Sigmoid colon (tissue), 7 donors: ENCODE data around the gene YTHDF1. TPM values are rescaled to one million over a fixed set of nuclear protein-coding genes. Genes with fewer than 3 reads are reported as not detected.

Source experiments
- DNase-seq: peaks from one replicate; pipeline ENCODE4 v3.0.0-alpha.2; 2019
- H3K27ac ChIP-seq, 4 donors: fragments of 200-600 bp; sonication (generic); one replicate each; pipeline ENCODE4 v1.5.1; 2016 to 2019; ENCODE audit warnings: mild to moderate bottlenecking in 1 of 4
- H3K27me3 ChIP-seq, 3 donors: fragments of 200-600 bp; sonication (generic); one replicate each; pipeline ENCODE4 v1.5.1; 2019; ENCODE audit warnings: mild to moderate bottlenecking in 1 of 3
- H3K36me3 ChIP-seq, 4 donors: fragments of 200-600 bp; sonication (generic); one replicate each; pipeline ENCODE4 v1.5.1; 2016 to 2019
- H3K4me1 ChIP-seq, 4 donors: fragments of 200-600 bp; sonication (generic); one replicate each; pipeline ENCODE4 v1.5.1; 2017 to 2019
- H3K4me3 ChIP-seq, 4 donors: fragments of 200-600 bp; sonication (generic); one replicate each; pipeline ENCODE4 v1.5.1; 2017 to 2019; ENCODE audit warnings: mild to moderate bottlenecking in 2 of 4, moderate library complexity in 1 of 4
- H3K9me3 ChIP-seq, 4 donors: fragments of 200-600 bp in 3 of 4; sonication (generic) in 3 of 4; one replicate each; pipeline versions ENCODE4 v1.5.1 to v1.6.1; 2013 to 2019
- EP300 ChIP-seq, 4 donors: sonication (generic); formaldehyde crosslinking; IDR thresholded peaks; one replicate each; pipeline ENCODE4 v1.6.1; 2017; ENCODE audit warnings: antibody characterized with exemption in 4 of 4
- POLR2A ChIP-seq, 2 donors: fragments of 450-650 bp; IDR thresholded peaks; one replicate each; pipeline ENCODE4 v1.6.1; 2016; ENCODE audit warnings: antibody characterized with exemption in 2 of 2, mild to moderate bottlenecking in 2 of 2, moderate library complexity in 2 of 2
- POLR2AphosphoS5 ChIP-seq, 4 donors: sonication (generic); formaldehyde crosslinking; IDR thresholded peaks; one replicate each; pipeline ENCODE4 v1.6.1; 2017; ENCODE audit warnings: antibody characterized with exemption in 4 of 4
- WGBS, 2 donors: extraction: QIAGEN DNeasy Blood & Tissue Kit; methylation state at CpG; one replicate each; pipeline ENCODE4 v1.1.7; 2013; 5-methylcytosine and 5-hydroxymethylcytosine counted together
- intact Hi-C: fragments of 100-400 bp; cut with DNase I; formaldehyde crosslinking; loops from one replicate; pipeline ENCODE4 v1.15.1; 2023
- polyA plus RNA-seq, 3 donors: library from polyadenylated mRNA; stranded (reverse); fragments of 200-250 nt; gene quantifications; one replicate each; pipeline ENCODE4 v1.2.3, GENCODE V29; 2013
- total RNA-seq, 4 donors: library from RNA; depleted of rRNA; stranded (reverse); fragments of >200 nt; gene quantifications; one replicate each; pipeline ENCODE4 v1.1.0, GENCODE V29; 2016
- TF ChIP-seq, protein P1 (sequence below), 4 experiments: fragments of 450-650 bp in 3 of 4; fragments of 200-600 bp in 1 of 4; IDR thresholded peaks; one replicate each; pipeline ENCODE4 v1.5.1; 2016 to 2019; ENCODE audit warnings: antibody characterized with exemption in 4 of 4, mild to moderate bottlenecking in 3 of 4, moderate library complexity in 2 of 4
- donor health status: healthy with polysubstance abuse.
- donor health status: Bipolar disorder and iron deficiency.
- donor health status: healthy.

The YTHDF1 gene
- total and polyA plus RNA-seq, 7 donors: 15.3 to 25.0 (median 22.4) TPM

DNA sequence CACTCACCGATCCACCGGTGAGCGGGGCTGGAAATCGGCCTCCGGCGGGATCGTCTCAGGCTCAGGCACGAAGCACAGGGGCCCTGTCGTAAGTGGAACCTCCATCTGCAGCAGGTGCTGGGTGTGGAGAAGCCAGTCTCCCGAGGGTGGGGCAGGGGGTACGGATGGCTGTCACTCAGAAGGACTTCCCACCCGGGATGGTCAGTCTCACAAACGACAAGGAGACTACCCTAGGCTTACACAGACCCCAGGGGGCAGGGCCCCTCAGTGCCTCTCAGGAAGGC lies 27.8 kb downstream of the YTHDF1 start:
- no peaks in the 10 kb centered on the region for H3K9me3 ChIP-seq
- H3K36me3 ChIP-seq: no peaks in the 10 kb centered on the region
- no peak overlapping the region for H3K27ac ChIP-seq
- DNase-seq: no peak
- peaks cover 0 to 1% (median 0%) of the 10 kb centered on the region in 3 donors for H3K27me3 ChIP-seq
- 69 to 81% methylated on average over 13 of the region's 13 CpGs for WGBS, 2 donors
- intact Hi-C loops: no loop called here
- no peaks in the 10 kb centered on the region for H3K4me1 ChIP-seq
- H3K4me3 ChIP-seq: no peak overlapping the region
- TF ChIP-seq EP300 (IDR thresholded peaks at IDR 0.05): no peak
- TF ChIP-seq, protein P1, sequence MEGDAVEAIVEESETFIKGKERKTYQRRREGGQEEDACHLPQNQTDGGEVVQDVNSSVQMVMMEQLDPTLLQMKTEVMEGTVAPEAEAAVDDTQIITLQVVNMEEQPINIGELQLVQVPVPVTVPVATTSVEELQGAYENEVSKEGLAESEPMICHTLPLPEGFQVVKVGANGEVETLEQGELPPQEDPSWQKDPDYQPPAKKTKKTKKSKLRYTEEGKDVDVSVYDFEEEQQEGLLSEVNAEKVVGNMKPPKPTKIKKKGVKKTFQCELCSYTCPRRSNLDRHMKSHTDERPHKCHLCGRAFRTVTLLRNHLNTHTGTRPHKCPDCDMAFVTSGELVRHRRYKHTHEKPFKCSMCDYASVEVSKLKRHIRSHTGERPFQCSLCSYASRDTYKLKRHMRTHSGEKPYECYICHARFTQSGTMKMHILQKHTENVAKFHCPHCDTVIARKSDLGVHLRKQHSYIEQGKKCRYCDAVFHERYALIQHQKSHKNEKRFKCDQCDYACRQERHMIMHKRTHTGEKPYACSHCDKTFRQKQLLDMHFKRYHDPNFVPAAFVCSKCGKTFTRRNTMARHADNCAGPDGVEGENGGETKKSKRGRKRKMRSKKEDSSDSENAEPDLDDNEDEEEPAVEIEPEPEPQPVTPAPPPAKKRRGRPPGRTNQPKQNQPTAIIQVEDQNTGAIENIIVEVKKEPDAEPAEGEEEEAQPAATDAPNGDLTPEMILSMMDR (IDR thresholded peaks at IDR 0.05): no peak
- TF ChIP-seq POLR2A (IDR thresholded peaks at IDR 0.05): no peak
- no peak for TF ChIP-seq POLR2AphosphoS5 (IDR thresholded peaks at IDR 0.05)

DNA sequence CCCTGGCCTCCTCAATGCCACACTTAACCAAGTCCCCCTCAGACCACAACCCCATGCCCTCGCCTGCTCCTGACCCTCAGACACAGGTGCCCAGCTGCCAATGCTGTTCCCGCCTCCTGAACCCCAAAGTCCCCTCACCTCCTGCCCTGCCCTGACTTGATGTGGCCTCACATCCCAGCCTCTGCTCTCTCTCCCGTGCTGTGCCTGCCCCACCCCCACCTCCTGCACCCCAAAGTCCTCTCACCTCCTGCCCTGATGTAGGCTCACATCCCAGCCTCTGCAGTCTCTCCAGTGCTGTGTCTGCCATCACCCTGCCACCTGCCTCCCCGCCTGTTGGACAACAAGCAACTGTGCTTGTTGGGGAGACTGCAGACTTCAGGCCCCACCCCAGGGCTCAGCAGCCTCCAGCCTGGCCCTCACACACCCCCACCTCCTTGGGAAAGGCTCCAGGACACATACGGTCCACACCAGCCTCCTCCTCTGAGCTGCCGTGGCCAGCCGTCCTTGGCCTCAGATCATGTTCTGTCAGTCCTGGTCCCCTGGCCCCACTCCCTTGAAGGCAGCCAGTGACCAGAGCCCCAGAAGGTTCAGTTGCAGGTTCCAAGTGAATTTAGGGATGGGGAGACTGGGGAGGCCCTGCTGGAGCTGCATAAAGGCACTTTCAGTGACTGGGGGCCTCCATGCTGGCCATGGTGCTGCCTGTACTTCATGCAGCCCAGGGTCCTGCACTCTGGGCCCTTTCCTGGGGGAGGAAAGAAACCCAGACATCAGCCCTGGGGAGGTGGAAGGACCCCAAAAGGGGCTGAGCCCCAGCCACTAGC lies 28.4 kb downstream of the YTHDF1 start:
- no peak for DNase-seq
- TF ChIP-seq EP300 (IDR thresholded peaks at IDR 0.05): no peak
- no peak for TF ChIP-seq POLR2AphosphoS5 (IDR thresholded peaks at IDR 0.05)
- TF ChIP-seq POLR2A (IDR thresholded peaks at IDR 0.05): no peak
- TF ChIP-seq, protein P1 (IDR thresholded peaks at IDR 0.05): no peak
- Histone ChIP-seq H3K4me3 (no peak overlapping the region), H3K9me3 (no peaks in the 10 kb centered on the region), H3K27me3 (peaks cover 0 to 7% (median 0%) of the 10 kb centered on the region in 3 donors), H3K27ac (no peak overlapping the region), H3K4me1 (no peaks in the 10 kb centered on the region), H3K36me3 (no peaks in the 10 kb centered on the region)
- 75 to 86% methylated on average over 7 of the region's 7 CpGs for WGBS, 2 donors
- intact Hi-C loops: no loop called here

DNA sequence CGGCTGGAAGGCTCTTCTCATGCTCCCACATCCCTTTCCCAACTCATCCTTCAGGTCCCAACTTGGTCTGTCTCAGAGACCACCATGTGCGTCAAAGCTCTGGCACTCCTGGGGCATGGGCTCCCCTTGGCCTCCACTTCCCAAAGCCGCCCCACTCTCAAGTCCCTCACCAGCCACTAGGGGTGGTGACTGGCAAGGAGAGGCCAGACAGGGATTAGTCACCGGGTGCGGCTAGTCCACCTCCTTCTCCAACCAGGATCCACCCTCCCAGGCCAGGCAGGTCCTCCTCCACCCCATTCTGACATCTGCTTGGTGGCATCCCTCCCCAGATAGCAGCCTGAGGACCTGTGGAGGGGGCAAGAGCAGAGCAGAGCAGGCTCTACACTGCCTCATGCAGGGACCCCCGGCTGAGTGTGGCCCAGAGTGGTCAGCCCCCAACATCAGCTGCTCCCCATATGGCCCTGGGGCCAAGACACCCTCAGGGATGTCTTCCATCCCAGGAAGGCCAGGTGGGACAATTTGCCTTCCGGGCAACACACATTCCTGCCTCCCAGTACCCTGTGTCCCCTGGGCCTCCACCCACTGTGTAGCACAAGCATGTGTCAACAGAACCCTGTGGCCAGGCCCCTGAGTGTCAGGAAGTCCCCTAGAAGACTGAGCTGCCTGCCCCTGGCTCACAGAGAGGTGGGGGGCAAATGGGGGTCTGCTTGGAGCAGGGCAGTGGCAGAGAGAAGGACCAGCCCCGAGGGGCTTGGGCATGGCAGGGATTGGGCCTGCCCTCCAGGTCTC lies 29.2 kb downstream of the YTHDF1 start:
- no peaks in the 10 kb centered on the region for H3K4me1 ChIP-seq
- intact Hi-C loops: no loop called here
- no peaks in the 10 kb centered on the region for H3K9me3 ChIP-seq
- H3K27me3 ChIP-seq: peaks cover 0 to 14% (median 6%) of the 10 kb centered on the region in 3 donors
- no peak overlapping the region for H3K4me3 ChIP-seq
- no peaks in the 10 kb centered on the region for H3K36me3 ChIP-seq
- DNase-seq: no peak
- no peak for TF ChIP-seq POLR2AphosphoS5 (IDR thresholded peaks at IDR 0.05)
- no peak for TF ChIP-seq POLR2A (IDR thresholded peaks at IDR 0.05)
- TF ChIP-seq, protein P1 (IDR thresholded peaks at IDR 0.05): no peak
- TF ChIP-seq EP300 (IDR thresholded peaks at IDR 0.05): no peak
- no peak overlapping the region for H3K27ac ChIP-seq
- 73 to 83% methylated on average over 8 of the region's 8 CpGs for WGBS, 2 donors

DNA sequence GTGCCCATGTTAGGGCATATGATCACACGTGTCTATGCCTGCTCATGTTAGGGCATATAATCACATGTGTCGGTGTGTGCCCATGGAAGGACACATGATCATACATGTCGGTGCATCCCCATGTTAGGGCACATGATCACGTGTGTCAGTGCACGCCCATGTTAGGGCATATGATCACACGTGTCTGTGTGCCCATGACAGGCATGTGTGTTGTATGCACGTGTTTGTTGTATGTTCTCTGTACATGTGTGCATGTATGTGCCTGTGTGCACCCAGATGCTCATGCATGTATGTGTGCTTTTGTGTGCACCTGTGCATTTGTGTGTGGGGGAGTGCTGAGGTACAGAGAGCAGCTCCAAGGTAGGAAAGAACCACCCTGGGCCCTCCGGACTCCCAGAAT lies 29.8 kb downstream of the YTHDF1 start:
- H3K9me3 ChIP-seq: no peaks in the 10 kb centered on the region
- H3K27me3 ChIP-seq: peaks cover 0 to 20% (median 11%) of the 10 kb centered on the region in 3 donors
- WGBS, 2 donors: 87 to 90% methylated on average over 8 of the region's 8 CpGs
- intact Hi-C loops: no loop called here
- no peaks in the 10 kb centered on the region for H3K4me1 ChIP-seq
- H3K4me3 ChIP-seq: no peak overlapping the region
- DNase-seq: no peak
- no peak for TF ChIP-seq EP300 (IDR thresholded peaks at IDR 0.05)
- TF ChIP-seq POLR2A (IDR thresholded peaks at IDR 0.05): no peak
- TF ChIP-seq, protein P1 (IDR thresholded peaks at IDR 0.05): no peak
- TF ChIP-seq POLR2AphosphoS5 (IDR thresholded peaks at IDR 0.05): no peak
- no peaks in the 10 kb centered on the region for H3K36me3 ChIP-seq
- H3K27ac ChIP-seq: no peak overlapping the region
